ENCODE measurements around the gene TM7SF2. TPM values are rescaled to one million over a fixed set of nuclear protein-coding genes. Genes with fewer than 3 reads are reported as not detected.

The TM7SF2 gene
- polyA plus RNA-seq, 1 donor (not counting 4 experiments of a cell fraction or from before 2014, with no cell fraction given), result 9.7 TPM

GRCh38 chr11:65132988-65133700 lies 21.5 kb downstream of the TM7SF2 start:
- Histone ChIP-seq H3K9me1 (ENCODE audit: control insufficient read depth, extremely low read depth, insufficient read depth, low read length) (no peaks in the 10 kb centered on the region), H3K9ac (ENCODE audit: control insufficient read depth, extremely low read depth, insufficient read depth, low read length) (peak overlapping the region; percentile 100), H3K27me3 (ENCODE audit: control insufficient read depth, extremely low read depth, insufficient read depth, low read length) (no peaks in the 10 kb centered on the region), H3K9me3 (ENCODE audit: control insufficient read depth, low read depth, low read length) (no peaks in the 10 kb centered on the region), H3K27ac (ENCODE audit: control insufficient read depth, insufficient read depth, low read length) (peak overlapping the region; percentile 100), H3K4me3 (ENCODE audit: control insufficient read depth in 2 of 3, extremely low read depth in 1 of 3, insufficient read depth in 2 of 3, low read depth in 1 of 3, low read length in 3 of 3) (peak overlapping the region; percentile 82 to 97 (median 90)), H2AFZ (ENCODE audit: control insufficient read depth, low read length) (no peak overlapping the region), H3K36me3 (ENCODE audit: control insufficient read depth in 2 of 2, extremely low read depth in 1 of 2, insufficient read depth in 2 of 2, low read length in 2 of 2) (peaks cover 32 to 41% of the 10 kb centered on the region in 2 experiments), H3K4me1 (ENCODE audit: control insufficient read depth, extremely low read depth, insufficient read depth, low read length) (peaks cover 20% of the 10 kb centered on the region), H3K4me2 (ENCODE audit: control insufficient read depth, extremely low read depth, insufficient read depth, low read depth, low read length) (peak overlapping the region; percentile 99), H3K79me2 (ENCODE audit: control insufficient read depth, insufficient read depth, low read length) (peaks cover 32% of the 10 kb centered on the region), H4K20me1 (ENCODE audit: control insufficient read depth, extremely low read depth, insufficient read depth, low read length) (peaks cover 8% of the 10 kb centered on the region)
- DNase-seq (ENCODE audit: low read depth, low spot score), result peak; percentile 48
- TF ChIP-seq CTCF (optimal IDR thresholded peaks at IDR 0.05 in 1 of 3, IDR thresholded peaks at IDR 0.05 in 1 of 3, conservative IDR thresholded peaks at IDR 0.05 in 1 of 3; ENCODE audit: extremely low read depth in 1 of 3, insufficient read depth in 2 of 3, low read length in 3 of 3) (no peak), EZH2 (IDR thresholded peaks at IDR 0.05; ENCODE audit: low read length) (no peak)
- FAIRE-seq, result peak; percentile 58
- dilution Hi-C loops (cut with MboI; ENCODE audit: extremely low pct_ligation_motif_present, low sequenced_read_pairs), result no loop called here

GRCh38 chr11:65133724-65134123 lies 22.1 kb downstream of the TM7SF2 start:
- DNase-seq (ENCODE audit: low read depth, low spot score) (no peak), FAIRE-seq (no peak)
- Histone ChIP-seq H3K9ac (ENCODE audit: control insufficient read depth, extremely low read depth, insufficient read depth, low read length) (peak overlapping the region; percentile 100), H3K4me2 (ENCODE audit: control insufficient read depth, extremely low read depth, insufficient read depth, low read depth, low read length) (peak overlapping the region; percentile 99), H3K9me3 (ENCODE audit: control insufficient read depth, low read depth, low read length) (no peaks in the 10 kb centered on the region), H4K20me1 (ENCODE audit: control insufficient read depth, extremely low read depth, insufficient read depth, low read length) (peaks cover 8% of the 10 kb centered on the region), H3K9me1 (ENCODE audit: control insufficient read depth, extremely low read depth, insufficient read depth, low read length) (no peaks in the 10 kb centered on the region), H3K4me1 (ENCODE audit: control insufficient read depth, extremely low read depth, insufficient read depth, low read length) (peaks cover 20% of the 10 kb centered on the region), H3K27me3 (ENCODE audit: control insufficient read depth, extremely low read depth, insufficient read depth, low read length) (no peaks in the 10 kb centered on the region), H3K27ac (ENCODE audit: control insufficient read depth, insufficient read depth, low read length) (peak overlapping the region; percentile 100), H3K4me3 (ENCODE audit: control insufficient read depth in 2 of 3, extremely low read depth in 1 of 3, insufficient read depth in 2 of 3, low read depth in 1 of 3, low read length in 3 of 3) (peak overlapping the region; percentile 82 to 97 (median 90)), H3K79me2 (ENCODE audit: control insufficient read depth, insufficient read depth, low read length) (peaks cover 32% of the 10 kb centered on the region), H3K36me3 (ENCODE audit: control insufficient read depth in 2 of 2, extremely low read depth in 1 of 2, insufficient read depth in 2 of 2, low read length in 2 of 2) (peaks cover 31 to 41% of the 10 kb centered on the region in 2 experiments), H2AFZ (ENCODE audit: control insufficient read depth, low read length) (no peak overlapping the region)
- TF ChIP-seq EZH2 (IDR thresholded peaks at IDR 0.05; ENCODE audit: low read length) (no peak), CTCF (optimal IDR thresholded peaks at IDR 0.05 in 1 of 3, IDR thresholded peaks at IDR 0.05 in 1 of 3, conservative IDR thresholded peaks at IDR 0.05 in 1 of 3; ENCODE audit: extremely low read depth in 1 of 3, insufficient read depth in 2 of 3, low read length in 3 of 3) (no peak)
- dilution Hi-C loops (cut with MboI; ENCODE audit: extremely low pct_ligation_motif_present, low sequenced_read_pairs), result no loop called here
